Mucosa of rectum (tissue), 2 donors: Measurements from ENCODE around the gene MYO1D.
"Not testable (repeated sequence)": the region's sequence is repeated elsewhere in the genome, so short reads cannot be mapped to it uniquely, and the experiment has no call there.

Experiments
- H3K27ac ChIP-seq, 2 donors: one replicate each; pipeline ENCODE4 v1.7.0; 2013; ENCODE audit warnings: inconsistent platforms in 2 of 2, low read depth in 2 of 2, low read length in 2 of 2
- H3K27me3 ChIP-seq, 2 donors: one replicate each; pipeline ENCODE4 v1.7.0; 2013; ENCODE audit warnings: low read length in 2 of 2; ENCODE audit not compliant: control insufficient read depth in 2 of 2, insufficient read depth in 2 of 2
- H3K36me3 ChIP-seq, 2 donors: one replicate each; pipeline ENCODE4 v1.7.0; 2013; ENCODE audit warnings: low read length in 2 of 2; ENCODE audit not compliant: control insufficient read depth in 2 of 2, insufficient read depth in 2 of 2
- H3K4me1 ChIP-seq, 2 donors: one replicate each; pipeline ENCODE4 v1.7.0; 2013; ENCODE audit warnings: low read length in 2 of 2, mild to moderate bottlenecking in 1 of 2; ENCODE audit not compliant: control insufficient read depth in 2 of 2, insufficient read depth in 2 of 2
- H3K4me3 ChIP-seq, 2 donors: one replicate each; pipeline ENCODE4 v1.7.0; 2013; ENCODE audit warnings: low read length in 2 of 2
- H3K9ac ChIP-seq, 2 donors: one replicate each; pipeline ENCODE4 v1.7.0; 2013; ENCODE audit warnings: low read length in 2 of 2, low read depth in 1 of 2, mild to moderate bottlenecking in 1 of 2
- H3K9me3 ChIP-seq, 2 donors: one replicate each; pipeline ENCODE4 v1.7.0; 2013; ENCODE audit warnings: low read length in 2 of 2; ENCODE audit not compliant: control insufficient read depth in 2 of 2
- donor health status: healthy.
- donor health status: Normal muscosa, but diverticular disease.

Gene MYO1D

GRCh38 chr17:32658470-32659418, 218.2 kb downstream of the MYO1D start:
- Histone ChIP-seq H3K4me3 (no peak overlapping the region), H3K27me3 (no peaks in the 10 kb centered on the region), H3K9me3 (no peaks in the 10 kb centered on the region), H3K4me1 (no peaks in the 10 kb centered on the region), H3K27ac (no peak overlapping the region), H3K9ac (no peak overlapping the region), H3K36me3 (peaks cover 40 to 43% of the 10 kb centered on the region in 2 donors)

- Histone ChIP-seq H3K9ac (no peak overlapping the region), H3K27ac (no peak overlapping the region), H3K9me3 (no peaks in the 10 kb centered on the region), H3K27me3 (no peaks in the 10 kb centered on the region), H3K4me3 (no peak overlapping the region), H3K36me3 (peaks cover 47 to 50% of the 10 kb centered on the region in 2 donors), H3K4me1 (no peaks in the 10 kb centered on the region)
These were observed 220.0 kb downstream of the MYO1D start for GRCh38 chr17:32656886-32657285.

- H3K9me3 ChIP-seq: peaks cover 2 to 3% of the 10 kb centered on the region in 2 donors
- H3K36me3 ChIP-seq: peaks cover 67 to 72% of the 10 kb centered on the region in 2 donors
- H3K27ac ChIP-seq: no peak overlapping the region
- H3K27me3 ChIP-seq: no peaks in the 10 kb centered on the region
- no peaks in the 10 kb centered on the region for H3K4me1 ChIP-seq
- H3K4me3 ChIP-seq: no peak overlapping the region
- H3K9ac ChIP-seq: no peak overlapping the region
These were observed 222.6 kb downstream of the MYO1D start for GRCh38 chr17:32654324-32654723.

- Histone ChIP-seq H3K27ac (no peak overlapping the region), H3K4me1 (no peaks in the 10 kb centered on the region), H3K36me3 (peaks cover 49 to 51% of the 10 kb centered on the region in 2 donors)
These were observed 225.8 kb downstream of the MYO1D start for GRCh38 chr17:32651084-32651483.

GRCh38 chr17:32648450-32648849, 228.5 kb downstream of the MYO1D start:
- no peaks in the 10 kb centered on the region for H3K4me1 ChIP-seq
- H3K27me3 ChIP-seq: no peaks in the 10 kb centered on the region
- peaks cover 29 to 32% of the 10 kb centered on the region in 2 donors for H3K36me3 ChIP-seq
- no peak overlapping the region for H3K4me3 ChIP-seq
- H3K27ac ChIP-seq: no peak overlapping the region
- H3K9me3 ChIP-seq: peaks cover 2 to 3% of the 10 kb centered on the region in 2 donors
- no peak overlapping the region for H3K9ac ChIP-seq

More at GRCh38 chr17:32651084-32651483, 225.8 kb downstream of the MYO1D start:
- Histone ChIP-seq H3K27me3 (no peaks in the 10 kb centered on the region), H3K9ac (no peak overlapping the region), H3K9me3 (peaks cover 2 to 3% of the 10 kb centered on the region in 2 donors), H3K4me3 (no peak overlapping the region)

- Histone ChIP-seq H3K9me3 (peaks cover 2 to 3% of the 10 kb centered on the region in 2 donors), H3K4me1 (no peaks in the 10 kb centered on the region), H3K4me3 (no peak overlapping the region), H3K9ac (no peak overlapping the region), H3K27me3 (no peaks in the 10 kb centered on the region), H3K36me3 (peaks cover 23 to 29% of the 10 kb centered on the region in 2 donors), H3K27ac (no peak overlapping the region)
These were observed 230.0 kb downstream of the MYO1D start for GRCh38 chr17:32646941-32647340.

- H3K27me3 ChIP-seq, H3K4me3 ChIP-seq, H3K27ac ChIP-seq, H3K36me3 ChIP-seq, H3K9ac ChIP-seq, H3K9me3 ChIP-seq, H3K4me1 ChIP-seq: not testable (repeated sequence)
These were observed 235.4 kb downstream of the MYO1D start for GRCh38 chr17:32641514-32641913.

- Histone ChIP-seq H3K9ac (no peak overlapping the region), H3K27me3 (no peaks in the 10 kb centered on the region), H3K27ac (no peak overlapping the region), H3K36me3 (peaks cover 13 to 21% of the 10 kb centered on the region in 2 donors), H3K9me3 (no peaks in the 10 kb centered on the region), H3K4me3 (no peak overlapping the region), H3K4me1 (no peaks in the 10 kb centered on the region)
These were observed 240.2 kb downstream of the MYO1D start for GRCh38 chr17:32636598-32637218.

- Histone ChIP-seq H3K9ac (no peak overlapping the region), H3K4me3 (no peak overlapping the region), H3K4me1 (no peaks in the 10 kb centered on the region), H3K27me3 (no peaks in the 10 kb centered on the region), H3K36me3 (peaks cover 19 to 21% of the 10 kb centered on the region in 2 donors), H3K27ac (no peak overlapping the region), H3K9me3 (no peaks in the 10 kb centered on the region)
These were observed 242.8 kb downstream of the MYO1D start for GRCh38 chr17:32634167-32634566.
